ENCODE data around the gene SMIM29. TPM values are rescaled to one million over a fixed set of nuclear protein-coding genes. Genes with fewer than 3 reads are reported as not detected.

SMIM29 gene
- polyA plus RNA-seq, 10 donors, result 7.0 to 9.8 (median 7.8) TPM

Other genes starting within 250 kb of the SMIM29 start
- 1 to 10 TPM in 9 of 10 donors, under 1 TPM in 1; 0.48 to 2.6 (median 1.3) TPM for gene GRM4, start 102.9 kb downstream of the SMIM29 start, polyA plus RNA-seq (ENCODE audit: insufficient read length in 10 of 10)
- gene HMGA1, start 12.1 kb downstream of the SMIM29 start, polyA plus RNA-seq (ENCODE audit: insufficient read length in 10 of 10), result 100 to 1,000 TPM in 1 of 10 donors, 10 to 100 TPM in 9; 73.7 to 105 (median 83.4) TPM
- 10 to 100 TPM; 18.9 to 32.8 (median 24.2) TPM for gene NUDT3, start 143.7 kb upstream of the SMIM29 start, polyA plus RNA-seq (ENCODE audit: insufficient read length in 10 of 10)
- 1,000 to 10,000 TPM; 1,208 to 1,969 (median 1,698) TPM for gene RPS10, start 177.1 kb upstream of the SMIM29 start, polyA plus RNA-seq (ENCODE audit: insufficient read length in 10 of 10)
- 1 to 10 TPM in 6 of 10 donors, under 1 TPM in 4; 0.31 to 1.5 (median 1.1) TPM for gene PACSIN1, start 217.1 kb upstream of the SMIM29 start, polyA plus RNA-seq (ENCODE audit: insufficient read length in 10 of 10)

All from muscle of back (tissue), 10 donors.